GM19463 (cell line): ENCODE measurements around the gene DNAJC15.
"Not testable (repeated sequence)": the region's sequence is repeated elsewhere in the genome, so short reads cannot be mapped to it uniquely, and the experiment has no call there.

Source experiments
- ATAC-seq: cut with Tn5 transposase; IDR thresholded peaks from one replicate; pipeline ENCODE4 v1.9.1; 2021; ENCODE audit warnings: mild to moderate bottlenecking, moderate library complexity; ENCODE audit not compliant: unreplicated experiment

The DNAJC15 gene

GRCh38 chr13:43023289-43023963 lies at the start of gene DNAJC15:
TSS of gene DNAJC15 (plus strand) at chr13:43023586. CDS start at chr13:43023627, 41 bp downstream.
- peak; percentile 79 for ATAC-seq

- no peak for ATAC-seq
These were observed 47.3 kb upstream of the DNAJC15 start for GRCh38 chr13:42976066-42976465.

DNA sequence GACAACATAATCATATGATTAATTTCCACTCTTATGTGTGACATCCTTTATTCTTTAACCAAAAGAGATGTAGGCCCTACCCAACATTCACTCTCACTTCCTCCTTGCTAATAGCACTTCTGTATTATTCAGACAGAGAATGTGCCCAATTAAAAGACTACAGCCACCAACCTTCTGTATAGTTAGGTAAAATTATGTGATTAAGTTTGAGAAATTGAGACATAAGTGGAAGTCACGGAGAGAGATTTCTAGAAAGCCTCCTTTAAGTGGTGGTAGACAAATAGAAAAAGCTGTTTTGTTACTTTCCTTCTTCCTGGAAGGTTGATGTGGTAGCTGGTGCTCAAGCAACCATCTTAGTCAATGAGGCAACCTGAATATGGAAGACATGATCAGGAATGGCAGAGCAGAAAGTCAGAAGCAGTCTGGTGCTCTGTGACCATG lies 46.1 kb upstream of the DNAJC15 start:
- ATAC-seq: peak; percentile 68

DNA sequence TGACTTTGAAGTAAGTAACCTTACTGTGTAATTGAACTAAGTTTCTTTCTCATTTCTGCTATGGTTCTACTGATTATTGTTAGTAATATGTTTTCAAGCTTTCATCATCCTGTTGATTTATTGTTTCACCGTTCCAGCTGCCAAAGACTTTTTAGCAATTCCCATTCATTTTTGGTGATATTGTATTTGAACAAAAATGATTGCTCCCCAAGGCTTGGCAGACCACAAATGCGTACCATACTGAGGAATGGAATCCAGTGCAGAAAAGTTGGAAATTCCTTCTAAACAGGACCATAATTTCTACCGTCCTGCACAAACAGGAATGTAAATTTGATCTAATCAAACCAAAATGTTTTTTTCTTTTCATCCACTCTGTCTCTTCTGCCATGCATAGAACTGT lies 42.1 kb upstream of the DNAJC15 start:
- ATAC-seq: no peak

DNA sequence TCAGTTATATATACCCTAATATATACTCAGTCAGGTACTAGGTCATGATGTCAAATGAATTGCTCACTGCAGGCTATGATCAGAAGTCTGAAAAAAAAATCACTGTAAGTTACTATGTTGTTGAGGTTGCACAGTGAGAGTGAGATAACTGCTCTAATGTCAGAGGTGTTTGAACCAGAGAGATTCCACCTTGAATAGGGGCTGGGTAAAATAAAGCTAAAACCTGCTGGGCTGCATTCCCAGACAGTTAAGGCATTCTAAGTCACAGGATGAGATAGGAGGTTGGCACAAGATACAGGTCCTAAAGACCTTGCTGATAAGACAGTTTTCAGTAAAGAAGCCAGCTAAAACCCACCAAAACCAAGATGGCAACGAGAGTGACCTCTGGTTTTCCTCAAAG lies 41.5 kb upstream of the DNAJC15 start:
- no peak for ATAC-seq

GRCh38 chr13:42984026-42984425 lies 39.4 kb upstream of the DNAJC15 start:
- ATAC-seq: no peak

DNA sequence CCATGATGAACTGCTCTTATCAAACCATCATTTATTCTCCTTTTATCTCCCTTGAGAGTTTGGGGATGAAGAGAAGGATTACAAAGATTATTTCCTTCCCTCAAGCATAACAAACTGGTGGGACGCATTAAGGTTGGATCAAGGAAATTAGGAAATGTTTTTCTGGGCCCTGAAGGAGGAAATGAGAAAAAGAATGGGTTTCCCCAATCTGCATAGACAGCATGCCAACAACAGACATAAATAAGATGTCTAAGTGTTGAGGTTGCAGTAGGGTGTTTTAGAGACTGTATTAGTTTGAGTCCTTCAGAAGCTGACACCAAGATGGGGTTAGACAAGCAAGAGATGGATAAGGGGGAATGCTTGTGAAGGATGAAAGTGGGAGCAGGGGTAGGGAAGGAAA lies 38.7 kb upstream of the DNAJC15 start:
- peak; percentile 44 for ATAC-seq

DNA sequence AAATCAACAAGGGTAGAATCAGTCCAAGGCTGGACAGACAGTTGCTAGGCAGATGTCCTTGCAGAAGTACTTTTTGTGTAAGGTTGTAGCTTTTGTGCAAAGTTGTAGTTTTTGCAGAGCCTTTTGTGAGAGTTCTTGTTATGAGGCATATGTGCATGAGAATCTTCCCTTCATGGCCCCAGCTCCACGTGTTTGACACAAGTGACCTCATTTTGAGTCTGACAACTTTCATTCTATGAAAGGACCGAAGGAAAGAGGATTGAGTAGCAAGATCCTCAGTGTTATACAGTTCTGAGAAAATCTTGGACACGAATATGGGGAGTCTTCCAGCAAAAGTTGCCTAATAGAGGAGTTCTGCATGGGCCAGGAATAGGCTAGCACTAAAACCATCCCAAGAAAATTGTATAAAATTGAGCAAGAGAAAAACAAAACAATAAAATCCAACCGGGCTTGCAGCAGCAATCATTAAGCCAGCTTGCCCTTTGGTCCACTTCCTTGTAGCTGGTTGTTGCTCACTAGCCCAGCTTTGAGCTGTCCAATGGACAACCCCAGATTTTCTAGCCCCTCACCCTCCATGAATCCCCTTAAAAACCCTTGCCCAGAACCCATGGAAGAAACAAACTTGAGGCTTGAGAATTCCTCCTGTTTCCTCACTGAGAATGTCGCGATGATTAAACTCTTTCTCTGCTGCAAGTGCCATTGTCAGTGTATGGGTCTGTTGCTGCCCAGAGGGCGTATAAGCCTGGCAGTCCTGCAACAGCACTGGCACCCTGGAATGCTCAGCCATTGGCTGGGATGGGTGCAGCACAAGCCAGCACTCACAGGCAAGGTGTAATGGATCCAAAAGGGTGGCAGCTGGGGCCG lies 37.8 kb upstream of the DNAJC15 start:
- no peak for ATAC-seq

DNA sequence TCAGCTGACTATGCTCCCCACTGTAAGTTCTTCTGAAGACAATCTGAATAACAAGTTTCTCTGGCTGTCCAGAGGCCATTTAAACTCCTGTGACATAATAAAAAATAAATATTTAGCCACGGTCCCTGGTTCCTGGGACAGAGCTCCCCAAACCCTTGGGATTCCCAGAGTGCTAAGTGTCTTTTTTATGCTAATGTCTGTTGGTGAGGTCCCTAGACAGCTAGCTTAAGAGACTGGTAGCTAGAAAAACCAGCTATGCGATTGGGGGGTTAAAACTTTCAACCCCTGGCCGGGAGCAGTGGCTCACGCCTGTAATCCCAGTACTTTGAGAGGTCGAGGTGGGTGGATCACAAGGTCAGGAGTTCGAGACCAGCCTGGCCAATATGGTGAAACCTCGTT lies 37.2 kb upstream of the DNAJC15 start:
- no peak for ATAC-seq

GRCh38 chr13:42990291-42991232 lies 32.8 kb upstream of the DNAJC15 start:
- no peak for ATAC-seq

- not testable (repeated sequence) for ATAC-seq
These were observed 32.0 kb upstream of the DNAJC15 start for GRCh38 chr13:42991233-42991897.

DNA sequence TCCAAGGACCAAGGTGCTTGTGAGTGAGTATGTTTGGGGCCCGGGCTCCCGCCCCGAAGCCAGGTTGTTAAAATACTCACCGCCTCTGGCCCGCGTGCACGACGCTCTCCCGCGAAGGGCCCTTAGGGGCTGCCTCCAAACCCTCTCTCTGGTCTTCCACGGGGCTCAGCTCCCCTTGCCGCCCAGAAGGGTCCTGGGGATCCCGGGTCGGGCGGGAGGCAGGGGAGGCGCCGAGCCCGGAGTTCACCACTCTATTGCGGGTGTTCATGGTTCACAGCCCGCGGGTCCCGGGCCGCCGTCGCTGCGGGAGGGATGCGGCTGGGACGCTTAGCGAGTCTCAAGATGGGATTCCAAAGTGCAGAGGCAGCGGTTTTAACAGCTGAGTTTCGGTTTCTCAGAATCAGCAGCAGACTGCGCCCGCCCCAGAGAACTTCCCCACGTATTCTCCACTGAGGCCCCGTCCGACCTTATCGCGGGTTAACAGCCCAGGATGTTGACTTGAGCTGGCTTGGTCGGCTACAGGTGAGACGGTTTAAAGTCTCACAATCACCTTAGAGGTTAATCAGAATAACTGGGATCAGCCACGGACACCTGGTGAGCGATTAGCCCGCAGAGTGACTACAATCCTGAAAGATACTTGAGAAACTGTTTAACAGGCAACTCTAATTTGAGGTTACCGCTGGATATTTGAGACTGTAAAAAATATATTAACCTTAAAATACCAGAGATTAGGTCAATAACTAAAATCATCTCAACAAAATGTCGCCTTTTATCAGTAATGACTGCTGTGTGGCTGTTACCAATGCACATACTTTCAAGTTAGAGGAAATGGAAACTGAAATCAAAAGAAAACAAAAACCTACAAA lies 31.3 kb upstream of the DNAJC15 start, which contains the start of gene EPSTI1:
TSS of gene EPSTI1 (minus strand) at position 344 of the 866 bp plus-strand sequence. CDS start at position 268, 76 bp downstream.
- ATAC-seq: peak; percentile 76

DNA sequence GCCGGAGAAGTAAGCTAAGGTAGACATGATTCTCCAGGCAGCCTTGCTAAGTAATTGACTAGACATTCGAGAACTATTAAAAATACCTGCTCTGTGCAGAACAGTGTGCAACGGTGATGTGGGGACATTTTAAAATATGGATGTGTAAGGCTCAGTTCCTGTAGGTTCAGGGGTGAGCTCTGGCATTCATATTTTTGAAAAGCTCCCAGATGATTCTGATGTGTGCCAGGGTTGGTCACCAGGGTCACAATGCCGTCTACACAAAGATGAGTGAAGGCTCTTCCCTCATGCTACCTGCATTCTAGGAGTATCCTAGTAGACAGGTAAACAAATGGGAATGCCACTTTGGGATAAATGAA lies 30.6 kb upstream of the DNAJC15 start:
- peak; percentile 5 for ATAC-seq

DNA sequence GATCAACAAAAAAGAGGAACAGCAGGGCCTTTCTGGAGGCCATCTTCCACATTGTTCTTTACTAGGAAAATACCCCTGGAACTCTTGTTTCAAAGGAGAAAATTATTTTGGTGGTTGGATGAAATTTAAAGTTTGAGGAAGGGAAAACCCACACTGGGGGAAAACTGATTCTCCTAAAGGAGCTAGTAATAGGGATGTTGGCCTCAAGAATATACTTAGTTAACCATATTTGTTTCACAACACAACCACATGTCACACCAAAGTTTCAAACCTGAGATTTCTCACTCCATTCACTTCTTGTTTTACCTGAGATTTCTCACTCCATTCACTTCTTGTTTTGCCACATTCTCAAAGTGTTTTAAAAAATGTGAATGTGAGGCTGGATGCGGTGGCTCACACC lies 28.5 kb upstream of the DNAJC15 start:
- ATAC-seq: no peak

DNA sequence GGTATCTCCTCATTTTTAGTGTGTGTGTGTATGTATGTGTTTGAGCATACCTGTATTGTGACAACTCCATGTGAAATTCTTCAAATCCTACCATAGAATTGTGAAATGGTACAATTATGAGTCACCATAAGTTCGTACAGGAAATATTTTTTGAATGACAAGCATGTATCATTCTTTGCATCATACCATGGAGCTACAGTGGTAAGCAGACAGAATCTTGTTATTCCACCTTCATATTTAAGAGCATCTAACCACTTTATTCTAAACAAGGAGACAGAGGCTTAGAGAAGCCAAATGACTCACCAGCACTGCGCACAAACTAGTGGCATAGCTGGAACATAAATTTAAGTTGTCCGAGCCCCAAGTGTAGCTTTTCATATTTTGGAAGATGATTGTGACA lies 26.8 kb upstream of the DNAJC15 start:
- peak; percentile 27 for ATAC-seq

- ATAC-seq: peak; percentile 60
These were observed 26.0 kb upstream of the DNAJC15 start for GRCh38 chr13:42997381-42997780.

GRCh38 chr13:42999491-42999890 lies 23.9 kb upstream of the DNAJC15 start:
- ATAC-seq: no peak

- ATAC-seq: no peak
These were observed 22.7 kb upstream of the DNAJC15 start for GRCh38 chr13:43000676-43001075.

GRCh38 chr13:43002021-43002420 lies 21.4 kb upstream of the DNAJC15 start:
- ATAC-seq: no peak
